Activated CD4-positive, alpha-beta memory T cell treated with anti-CD3 and anti-CD28 coated beads for 36 hours (primary cell): ENCODE results near the gene ZNF566. TPM values are rescaled to one million over a fixed set of nuclear protein-coding genes. Genes with fewer than 3 reads are reported as not detected.

Source experiments
- CTCF ChIA-PET: fragments of 350-600 bp; sonication (Branson Sonifier 250); formaldehyde crosslinking; loops from one replicate; lab custom pipeline; 2021; ENCODE audit warnings: antibody characterized with exemption, inconsistent platforms; lab: Charles Lee
- POLR2A ChIA-PET: fragments of 350-600 bp; sonication (Branson Sonifier 250); formaldehyde crosslinking; loops from one replicate; lab custom pipeline; 2021; ENCODE audit warnings: antibody characterized with exemption; lab: Charles Lee
- DNase-seq: peaks from one replicate; pipeline ENCODE4 v3.0.0-alpha.2; 2020
- H3K27ac Mint-ChIP-seq: one replicate; pipeline ENCODE4 v1.8.0; 2021; ENCODE audit warnings: mixed read lengths
- H3K27me3 Mint-ChIP-seq: one replicate; pipeline ENCODE4 v1.8.0; 2021; ENCODE audit warnings: mixed read lengths
- H3K36me3 Mint-ChIP-seq: one replicate; pipeline ENCODE4 v1.8.0; 2021; ENCODE audit warnings: mixed read lengths
- H3K4me1 Mint-ChIP-seq: one replicate; pipeline ENCODE4 v1.8.0; 2021; ENCODE audit warnings: low read depth, mixed read lengths
- H3K4me3 Mint-ChIP-seq: one replicate; pipeline ENCODE4 v1.8.0; 2021; ENCODE audit warnings: mild to moderate bottlenecking, mixed read lengths
- H3K9me3 Mint-ChIP-seq: one replicate; pipeline ENCODE4 v1.8.0; 2021; ENCODE audit warnings: mixed read lengths
- intact Hi-C: fragments of 100-400 bp; cut with micrococcal nuclease; formaldehyde crosslinking; loops from one replicate; pipeline ENCODE4 v1.15.1; 2023
- total RNA-seq, 2 experiments: library from RNA; stranded (reverse); gene quantifications; one replicate each; pipeline ENCODE4 v1.2.3, GENCODE V29; 2021

The ZNF566 gene
- 1 to 10 TPM; 3.8 to 4.6 TPM for total RNA-seq

GRCh38 chr19:36489118-36489919 is at the start of gene ZNF566:
TSS of gene ZNF566 (minus strand) at chr19:36489561. CDS start at chr19:36476557, 13,004 bp downstream.
- Mint-ChIP-seq H3K27ac (peak within 1 kb of the TSS; percentile 99), H3K27me3 (no peaks in the 10 kb centered on the region), H3K9me3 (peaks cover 20% of the 10 kb centered on the region), H3K4me3 (peak within 1 kb of the TSS; percentile 95), H3K4me1 (peaks cover 23% of the 10 kb centered on the region), H3K36me3 (peaks cover 19% of the 10 kb centered on the region)
- CTCF ChIA-PET, result interaction anchor here (0.6 to 1.9 kb wide), 3 partner anchors 111 to 361 kb away, joined by 3 to 6 read pairs (median 3); partner anchors contain the start of genes ZFP14 and ZNF382
- DNase-seq, result peak; percentile 96
- intact Hi-C loops, result loop anchor here (1.0 to 5.0 kb wide), 13 partner anchors 39 to 977 kb away; partner anchors contain the start of genes TBCB, ZFP14, ZFP82 and ZNF146
- POLR2A ChIA-PET, result interaction anchor here (0.7 to 2.4 kb wide), 12 partner anchors 10 to 828 kb away, joined by 3 to 17 read pairs (median 4); partner anchors contain the start of genes ZNF146, ZNF260, ZNF382 and ZNF383

- Mint-ChIP-seq H3K4me1 (peaks cover 21% of the 10 kb centered on the region), H3K9me3 (peaks cover 46% of the 10 kb centered on the region), H3K36me3 (peaks cover 52% of the 10 kb centered on the region), H3K4me3 (peak overlapping the region; percentile 99), H3K27ac (peak overlapping the region; percentile 95), H3K27me3 (no peaks in the 10 kb centered on the region)
- ChIA-PET POLR2A (interaction anchor here (0.6 to 3.6 kb wide), 4 partner anchors 40 to 1851 kb away, joined by 3 to 17 read pairs (median 4); partner anchors contain the start of genes ZFP14 and ZNF566), CTCF (interaction anchor here (1.0 kb wide), 1 partner anchor 44 kb away, joined by 4 read pairs; the partner anchor contains the start of gene ZNF529)
- intact Hi-C loops, result loop anchor here (1.0 to 2.0 kb wide), 12 partner anchors 40 to 690 kb away; partner anchors contain the start of genes ZFP14, ZFP82, ZNF345 and ZNF382
- peak; percentile 64 for DNase-seq
Observed at GRCh38 chr19:36528921-36529518, 39.7 kb upstream of the ZNF566 start.

GRCh38 chr19:36528194-36528920 is 39.0 kb upstream of the ZNF566 start, which contains the start of gene ZNF260:
TSS of gene ZNF260 (minus strand) at chr19:36528271. CDS start at chr19:36515238, 13,033 bp downstream.
- peak; percentile 96 for DNase-seq
- peaks cover 43% of the 10 kb centered on the region for H3K9me3 Mint-ChIP-seq
- POLR2A ChIA-PET, result interaction anchor here (0.6 to 3.6 kb wide), 5 partner anchors 40 to 1850 kb away, joined by 3 to 17 read pairs (median 4); partner anchors contain the start of genes ZFP14, ZNF146, ZNF565 and ZNF566
- no peaks in the 10 kb centered on the region for H3K27me3 Mint-ChIP-seq
- H3K4me3 Mint-ChIP-seq, result peak within 1 kb of the TSS; percentile 99
- peaks cover 52% of the 10 kb centered on the region for H3K36me3 Mint-ChIP-seq
- H3K4me1 Mint-ChIP-seq, result peaks cover 21% of the 10 kb centered on the region
- intact Hi-C loops, result loop anchor here (1.0 to 2.0 kb wide), 12 partner anchors 39 to 690 kb away; partner anchors contain the start of genes ZFP14, ZFP82, ZNF345 and ZNF382
- CTCF ChIA-PET, result interaction anchor here (1.0 kb wide), 1 partner anchor 45 kb away, joined by 4 read pairs; the partner anchor contains the start of gene ZNF529
- H3K27ac Mint-ChIP-seq, result peak within 1 kb of the TSS; percentile 95

- Mint-ChIP-seq H3K27ac (peak overlapping the region; percentile 95), H3K4me1 (peaks cover 21% of the 10 kb centered on the region), H3K4me3 (peak overlapping the region; percentile 99), H3K9me3 (peaks cover 45% of the 10 kb centered on the region), H3K27me3 (no peaks in the 10 kb centered on the region), H3K36me3 (peaks cover 53% of the 10 kb centered on the region)
- CTCF ChIA-PET, result interaction anchor here (1.0 kb wide), 1 partner anchor 46 kb away, joined by 4 read pairs; the partner anchor contains the start of gene ZNF529
- no peak for DNase-seq
- intact Hi-C loops, result loop anchor here (1.0 to 2.0 kb wide), 12 partner anchors 39 to 691 kb away; partner anchors contain the start of genes ZFP14, ZFP82, ZNF345 and ZNF382
- POLR2A ChIA-PET, result interaction anchor here (1.0 to 3.6 kb wide), 2 partner anchors 39 to 313 kb away, joined by 5 to 17 read pairs; partner anchors contain the start of genes ZNF146, ZNF565 and ZNF566
Observed at GRCh38 chr19:36527873-36528193, 38.5 kb upstream of the ZNF566 start.

GRCh38 chr19:36527341-36527740 is 38.0 kb upstream of the ZNF566 start:
- peak overlapping the region; percentile 95 for H3K27ac Mint-ChIP-seq
- H3K27me3 Mint-ChIP-seq, result no peaks in the 10 kb centered on the region
- CTCF ChIA-PET, result no interaction called here
- H3K36me3 Mint-ChIP-seq, result peaks cover 53% of the 10 kb centered on the region
- POLR2A ChIA-PET, result interaction anchor here (3.6 kb wide), 1 partner anchor 39 kb away, joined by 17 read pairs; the partner anchor contains the start of gene ZNF566
- intact Hi-C loops, result no loop called here
- peak overlapping the region; percentile 99 for H3K4me3 Mint-ChIP-seq
- H3K9me3 Mint-ChIP-seq, result peaks cover 49% of the 10 kb centered on the region
- peaks cover 21% of the 10 kb centered on the region for H3K4me1 Mint-ChIP-seq
- no peak for DNase-seq

- intact Hi-C loops, result no loop called here
- Mint-ChIP-seq H3K4me1 (peaks cover 21% of the 10 kb centered on the region), H3K9me3 (peaks cover 49% of the 10 kb centered on the region), H3K27me3 (no peaks in the 10 kb centered on the region), H3K27ac (no peak overlapping the region), H3K36me3 (peaks cover 54% of the 10 kb centered on the region), H3K4me3 (peak overlapping the region; percentile 55)
- CTCF ChIA-PET, result no interaction called here
- DNase-seq, result no peak
- POLR2A ChIA-PET, result interaction anchor here (3.6 kb wide), 1 partner anchor 38 kb away, joined by 17 read pairs; the partner anchor contains the start of gene ZNF566
Observed at GRCh38 chr19:36526581-36526980, 37.2 kb upstream of the ZNF566 start.

GRCh38 chr19:36524617-36525016 is 35.3 kb upstream of the ZNF566 start:
- POLR2A ChIA-PET, result no interaction called here
- intact Hi-C loops, result no loop called here
- H3K36me3 Mint-ChIP-seq, result peaks cover 64% of the 10 kb centered on the region
- H3K9me3 Mint-ChIP-seq, result peaks cover 52% of the 10 kb centered on the region
- H3K27me3 Mint-ChIP-seq, result no peaks in the 10 kb centered on the region
- no peak overlapping the region for H3K4me3 Mint-ChIP-seq
- peaks cover 21% of the 10 kb centered on the region for H3K4me1 Mint-ChIP-seq
- H3K27ac Mint-ChIP-seq, result no peak overlapping the region
- DNase-seq, result no peak
- CTCF ChIA-PET, result no interaction called here

- no peak overlapping the region for H3K4me3 Mint-ChIP-seq
- no peak for DNase-seq
- no peaks in the 10 kb centered on the region for H3K4me1 Mint-ChIP-seq
- peaks cover 77% of the 10 kb centered on the region for H3K9me3 Mint-ChIP-seq
- ChIA-PET CTCF (no interaction called here), POLR2A (no interaction called here)
- H3K27ac Mint-ChIP-seq, result no peak overlapping the region
- H3K27me3 Mint-ChIP-seq, result no peaks in the 10 kb centered on the region
- H3K36me3 Mint-ChIP-seq, result peaks cover 66% of the 10 kb centered on the region
- intact Hi-C loops, result no loop called here
Observed at GRCh38 chr19:36514012-36514612, 24.8 kb upstream of the ZNF566 start.

GRCh38 chr19:36508325-36508724 is 19.0 kb upstream of the ZNF566 start:
- Mint-ChIP-seq H3K9me3 (peaks cover 52% of the 10 kb centered on the region), H3K36me3 (peaks cover 27% of the 10 kb centered on the region), H3K27me3 (no peaks in the 10 kb centered on the region), H3K4me3 (no peak overlapping the region), H3K4me1 (no peaks in the 10 kb centered on the region), H3K27ac (no peak overlapping the region)
- ChIA-PET POLR2A (no interaction called here), CTCF (no interaction called here)
- intact Hi-C loops, result no loop called here
- no peak for DNase-seq

- H3K36me3 Mint-ChIP-seq, result peaks cover 25% of the 10 kb centered on the region
- ChIA-PET CTCF (no interaction called here), POLR2A (interaction anchor here (0.6 kb wide), 1 partner anchor 284 kb away, joined by 4 read pairs; no protein-coding TSS in a partner anchor)
- no peak overlapping the region for H3K27ac Mint-ChIP-seq
- intact Hi-C loops, result no loop called here
- H3K27me3 Mint-ChIP-seq, result no peaks in the 10 kb centered on the region
- no peak for DNase-seq
- H3K4me3 Mint-ChIP-seq, result no peak overlapping the region
- H3K4me1 Mint-ChIP-seq, result no peaks in the 10 kb centered on the region
- peaks cover 48% of the 10 kb centered on the region for H3K9me3 Mint-ChIP-seq
Observed at GRCh38 chr19:36501973-36502372, 12.6 kb upstream of the ZNF566 start.

GRCh38 chr19:36497001-36497400 is 7.6 kb upstream of the ZNF566 start:
- POLR2A ChIA-PET, result no interaction called here
- Mint-ChIP-seq H3K4me3 (no peak overlapping the region), H3K9me3 (peaks cover 36% of the 10 kb centered on the region), H3K27ac (no peak overlapping the region), H3K27me3 (no peaks in the 10 kb centered on the region), H3K36me3 (peaks cover 7% of the 10 kb centered on the region), H3K4me1 (no peaks in the 10 kb centered on the region)
- no peak for DNase-seq
- CTCF ChIA-PET, result no interaction called here
- intact Hi-C loops, result no loop called here
